Left ventricle myocardium inferior (tissue), 1 donor: Measurements from ENCODE around the gene MIEF2. TPM values are rescaled to one million over a fixed set of nuclear protein-coding genes. Genes with fewer than 3 reads are reported as not detected.
A peak's percentile ranks its signal among the peaks of the same experiment; 100 is the strongest.

Experiments used
- DNase-seq: peaks from one replicate; pipeline ENCODE4 v3.0.0-alpha.2; 2020
- H3K27ac ChIP-seq: fragments of 200-600 bp; replicated peaks from 2 replicates; pipeline ENCODE4 v1.8.0; 2021
- H3K27me3 ChIP-seq: fragments of 200-600 bp; 2 replicates; pipeline ENCODE4 v1.8.0; 2021; ENCODE audit warnings: low read depth
- H3K36me3 ChIP-seq: fragments of 200-600 bp; 2 replicates; pipeline ENCODE4 v1.8.0; 2021
- H3K4me1 ChIP-seq: fragments of 200-600 bp; 2 replicates; pipeline ENCODE4 v1.8.0; 2021
- H3K4me3 ChIP-seq: fragments of 200-600 bp; 2 replicates; pipeline ENCODE4 v1.8.0; 2021; ENCODE audit warnings: mild to moderate bottlenecking, moderate library complexity
- H3K9me3 ChIP-seq: fragments of 200-600 bp; replicated peaks from 2 replicates; pipeline ENCODE4 v1.8.0; 2021
- CTCF ChIP-seq: fragments of 200-600 bp; IDR thresholded peaks from 2 replicates; pipeline ENCODE4 v1.8.0; 2021; ENCODE audit warnings: antibody characterized with exemption, mild to moderate bottlenecking, borderline replicate concordance
- intact Hi-C: fragments of 100-400 bp; cut with micrococcal nuclease; formaldehyde crosslinking; loops from one replicate; pipeline ENCODE4 v1.11.0; 2022
- total RNA-seq: library from RNA; stranded (reverse); fragmentation: NEBNext Ultra II Directional; extraction: Animal tissue kit (Norgen Biotek cat#: 25700); gene quantifications from one replicate; pipeline ENCODE4 v1.2.1, GENCODE V29; 2021
- donor health status: DM: no; HTN: yes; CAD: no; lungs with severe emphysema.

Gene MIEF2
- total RNA-seq, 1 donor from 2014 or later = 37.0 TPM

GRCh38 chr17:18245038-18245776 is 15.3 kb upstream of the MIEF2 start:
- no peak overlapping the region for H3K4me3 ChIP-seq
- intact Hi-C loops = no loop called here
- no peak overlapping the region for H3K27ac ChIP-seq
- H3K4me1 ChIP-seq = peaks cover 29% of the 10 kb centered on the region
- TF ChIP-seq CTCF = no peak
- H3K27me3 ChIP-seq = no peaks in the 10 kb centered on the region
- H3K36me3 ChIP-seq = peaks cover 88% of the 10 kb centered on the region
- DNase-seq = no peak
- no peaks in the 10 kb centered on the region for H3K9me3 ChIP-seq

- H3K27ac ChIP-seq = no peak overlapping the region
- no peaks in the 10 kb centered on the region for H3K9me3 ChIP-seq
- intact Hi-C loops = no loop called here
- H3K4me3 ChIP-seq = no peak overlapping the region
- TF ChIP-seq CTCF = no peak
- H3K27me3 ChIP-seq = no peaks in the 10 kb centered on the region
- peaks cover 94% of the 10 kb centered on the region for H3K36me3 ChIP-seq
- H3K4me1 ChIP-seq = peaks cover 29% of the 10 kb centered on the region
- DNase-seq = no peak
Observed at GRCh38 chr17:18246109-18246725, 14.2 kb upstream of the MIEF2 start.

GRCh38 chr17:18246880-18247612 is 13.4 kb upstream of the MIEF2 start:
- H3K9me3 ChIP-seq = no peaks in the 10 kb centered on the region
- TF ChIP-seq CTCF = no peak
- H3K27me3 ChIP-seq = no peaks in the 10 kb centered on the region
- H3K27ac ChIP-seq = peak overlapping the region; percentile 87
- peak; percentile 58 for DNase-seq
- H3K4me3 ChIP-seq = peak overlapping the region; percentile 14
- peaks cover 94% of the 10 kb centered on the region for H3K36me3 ChIP-seq
- H3K4me1 ChIP-seq = peaks cover 29% of the 10 kb centered on the region
- intact Hi-C loops = no loop called here

- H3K27ac ChIP-seq = peak overlapping the region; percentile 87
- peaks cover 29% of the 10 kb centered on the region for H3K4me1 ChIP-seq
- H3K4me3 ChIP-seq = no peak overlapping the region
- TF ChIP-seq CTCF = no peak
- no peaks in the 10 kb centered on the region for H3K9me3 ChIP-seq
- intact Hi-C loops = no loop called here
- DNase-seq = peak; percentile 48
- H3K36me3 ChIP-seq = peaks cover 94% of the 10 kb centered on the region
- no peaks in the 10 kb centered on the region for H3K27me3 ChIP-seq
Observed at GRCh38 chr17:18247613-18248001, 12.9 kb upstream of the MIEF2 start.

- peak; percentile 53 for DNase-seq
- Histone ChIP-seq H3K27me3 (no peaks in the 10 kb centered on the region), H3K36me3 (peaks cover 97% of the 10 kb centered on the region), H3K4me3 (no peak overlapping the region), H3K4me1 (peaks cover 29% of the 10 kb centered on the region), H3K9me3 (no peaks in the 10 kb centered on the region), H3K27ac (peak overlapping the region; percentile 87)
- peak; percentile 72 for TF ChIP-seq CTCF
- intact Hi-C loops = no loop called here
Observed at GRCh38 chr17:18248300-18248731, 12.1 kb upstream of the MIEF2 start.
